ENCODE measurements around the gene SYTL3.

The SYTL3 gene

GRCh38 chr6:158639056-158639455 is 10.8 kb upstream of the SYTL3 start:
- POLR2A ChIA-PET: no interaction called here
- DNase-seq (ENCODE audit: extremely low spot score): no peak
- TF ChIP-seq ELF4 (IDR thresholded peaks at IDR 0.05) (no peak), ZNF384 (IDR thresholded peaks at IDR 0.05) (no peak), FOXA1 (IDR thresholded peaks at IDR 0.05) (no peak), FOXM1 (IDR thresholded peaks at IDR 0.05; ENCODE audit: borderline replicate concordance) (no peak), ARNT (IDR thresholded peaks at IDR 0.05) (no peak), SUZ12 (IDR thresholded peaks at IDR 0.05) (no peak), SP1 (IDR thresholded peaks at IDR 0.05) (no peak), LEF1 (IDR thresholded peaks at IDR 0.05; ENCODE audit: borderline replicate concordance) (no peak), L3MBTL2 (conservative IDR thresholded peaks at IDR 0.05) (no peak), CTBP1 (IDR thresholded peaks at IDR 0.05; ENCODE audit: borderline replicate concordance) (no peak), TARDBP (IDR thresholded peaks at IDR 0.05) (no peak), BHLHE40 (IDR thresholded peaks at IDR 0.05; ENCODE audit: borderline replicate concordance) (no peak), FOXK2 (IDR thresholded peaks at IDR 0.05) (no peak), NFRKB (IDR thresholded peaks at IDR 0.05) (no peak), HDGF (IDR thresholded peaks at IDR 0.05; ENCODE audit: borderline replicate concordance) (no peak)
- TF ChIP-seq, protein P1, sequence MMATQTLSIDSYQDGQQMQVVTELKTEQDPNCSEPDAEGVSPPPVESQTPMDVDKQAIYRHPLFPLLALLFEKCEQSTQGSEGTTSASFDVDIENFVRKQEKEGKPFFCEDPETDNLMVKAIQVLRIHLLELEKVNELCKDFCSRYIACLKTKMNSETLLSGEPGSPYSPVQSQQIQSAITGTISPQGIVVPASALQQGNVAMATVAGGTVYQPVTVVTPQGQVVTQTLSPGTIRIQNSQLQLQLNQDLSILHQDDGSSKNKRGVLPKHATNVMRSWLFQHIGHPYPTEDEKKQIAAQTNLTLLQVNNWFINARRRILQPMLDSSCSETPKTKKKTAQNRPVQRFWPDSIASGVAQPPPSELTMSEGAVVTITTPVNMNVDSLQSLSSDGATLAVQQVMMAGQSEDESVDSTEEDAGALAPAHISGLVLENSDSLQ (IDR thresholded peaks at IDR 0.05): no peak
- CTCF ChIA-PET: no interaction called here

DNA sequence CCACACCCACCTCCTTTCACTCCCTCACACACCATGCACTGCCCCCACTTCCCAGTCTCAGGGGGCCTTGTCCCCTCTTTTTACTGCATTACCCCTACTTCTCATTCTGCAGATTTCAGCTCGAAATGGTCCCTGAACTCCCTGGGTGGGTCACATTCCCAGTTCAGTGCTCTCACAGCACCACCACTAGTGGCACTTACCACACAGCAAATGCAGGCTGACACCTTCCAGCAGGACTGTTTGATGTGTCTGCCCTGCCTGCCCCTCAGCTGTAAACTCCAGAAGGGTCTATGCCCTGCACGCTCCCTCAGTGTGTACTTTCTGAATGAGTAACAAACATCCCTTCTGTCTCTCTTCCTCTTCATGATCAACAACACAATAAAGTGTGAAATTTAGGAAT is 9.3 kb upstream of the SYTL3 start:
- POLR2A ChIA-PET: no interaction called here
- TF ChIP-seq ZNF384 (IDR thresholded peaks at IDR 0.05) (no peak), L3MBTL2 (conservative IDR thresholded peaks at IDR 0.05) (no peak), ELF4 (IDR thresholded peaks at IDR 0.05) (no peak), FOXA1 (IDR thresholded peaks at IDR 0.05) (no peak), HDGF (IDR thresholded peaks at IDR 0.05; ENCODE audit: borderline replicate concordance) (no peak), TARDBP (IDR thresholded peaks at IDR 0.05) (no peak), FOXM1 (IDR thresholded peaks at IDR 0.05; ENCODE audit: borderline replicate concordance) (no peak), SUZ12 (IDR thresholded peaks at IDR 0.05) (no peak), ARNT (IDR thresholded peaks at IDR 0.05) (no peak), CTBP1 (IDR thresholded peaks at IDR 0.05; ENCODE audit: borderline replicate concordance) (no peak), NFRKB (IDR thresholded peaks at IDR 0.05) (no peak), FOXK2 (IDR thresholded peaks at IDR 0.05) (no peak)
- TF ChIP-seq, protein P1 (IDR thresholded peaks at IDR 0.05): no peak
- CTCF ChIA-PET: interaction anchor here (1.1 to 1.2 kb wide), 2 partner anchors 103 to 426 kb away, joined by 3 read pairs; no protein-coding TSS in a partner anchor
- no peak for DNase-seq (ENCODE audit: extremely low spot score)

DNA sequence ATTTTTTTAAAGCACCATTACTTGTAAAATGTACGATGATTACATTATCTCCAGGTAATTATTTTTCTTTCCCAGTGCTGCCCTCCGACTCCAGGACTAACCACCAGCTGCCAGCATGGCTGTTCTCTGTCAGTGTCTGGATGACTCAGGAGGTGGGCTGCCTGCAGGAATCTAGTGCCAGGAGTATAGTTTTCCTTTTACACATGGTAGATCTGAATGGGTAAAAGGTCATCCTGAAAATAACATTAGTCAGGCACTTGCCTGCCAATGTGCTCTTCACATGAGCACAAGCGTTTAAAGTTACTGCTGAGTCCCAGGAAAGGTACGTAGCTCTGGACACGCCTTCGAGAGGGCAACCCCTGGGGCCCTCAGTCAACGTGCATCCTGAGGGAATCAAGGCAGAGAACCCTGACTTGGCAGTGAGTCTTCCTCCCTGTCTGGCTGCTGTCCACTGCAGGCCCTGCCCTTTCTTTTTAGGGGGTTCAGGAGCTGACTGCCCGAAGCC is 7.7 kb upstream of the SYTL3 start:
- TF ChIP-seq FOXM1 (IDR thresholded peaks at IDR 0.05; ENCODE audit: borderline replicate concordance): no peak
- TF ChIP-seq L3MBTL2 (conservative IDR thresholded peaks at IDR 0.05): no peak
- TF ChIP-seq SP1 (IDR thresholded peaks at IDR 0.05): no peak
- TF ChIP-seq NFRKB (IDR thresholded peaks at IDR 0.05): no peak
- no peak for TF ChIP-seq TARDBP (IDR thresholded peaks at IDR 0.05)
- TF ChIP-seq BHLHE40 (IDR thresholded peaks at IDR 0.05; ENCODE audit: borderline replicate concordance): no peak
- no peak for TF ChIP-seq LEF1 (IDR thresholded peaks at IDR 0.05; ENCODE audit: borderline replicate concordance)
- TF ChIP-seq SUZ12 (IDR thresholded peaks at IDR 0.05): no peak
- TF ChIP-seq ZNF384 (IDR thresholded peaks at IDR 0.05): no peak
- TF ChIP-seq CTBP1 (IDR thresholded peaks at IDR 0.05; ENCODE audit: borderline replicate concordance): no peak
- no peak for TF ChIP-seq HDGF (IDR thresholded peaks at IDR 0.05; ENCODE audit: borderline replicate concordance)
- TF ChIP-seq FOXA1 (IDR thresholded peaks at IDR 0.05): no peak
- DNase-seq (ENCODE audit: extremely low spot score): no peak
- ChIA-PET POLR2A (no interaction called here), CTCF (interaction anchor here (0.7 kb wide), 1 partner anchor 506 kb away, joined by 3 read pairs; no protein-coding TSS in a partner anchor)

- ChIA-PET POLR2A (interaction anchor here (1.0 to 2.3 kb wide), 6 partner anchors 11 to 48 kb away, joined by 3 to 11 read pairs (median 6); no protein-coding TSS in a partner anchor), CTCF (interaction anchor here (0.7 to 1.9 kb wide), 3 partner anchors 16 to 75 kb away, joined by 3 to 8 read pairs (median 3); no protein-coding TSS in a partner anchor)
Observed at GRCh38 chr6:158643836-158644230, 6.0 kb upstream of the SYTL3 start.

GRCh38 chr6:158644231-158645063 is 5.4 kb upstream of the SYTL3 start, which contains the start of gene DYNLT1:
Gene DYNLT1 (minus strand): TSS chr6:158644743. CDS start chr6:158644708, 35 bp downstream.
- ChIA-PET CTCF (interaction anchor here (0.5 to 1.9 kb wide), 7 partner anchors 10 to 125 kb away, joined by 3 to 8 read pairs (median 3); no protein-coding TSS in a partner anchor), POLR2A (interaction anchor here (0.6 to 2.3 kb wide), 10 partner anchors 11 to 419 kb away, joined by 3 to 11 read pairs (median 5); partner anchors contain the start of gene RSPH3)
- TF ChIP-seq ELF4 (IDR thresholded peaks at IDR 0.05) (peak; percentile 33; the same call in 1 of the 2 replicates), FOXK2 (IDR thresholded peaks at IDR 0.05) (no peak), L3MBTL2 (conservative IDR thresholded peaks at IDR 0.05) (peak; percentile 54), ZNF384 (IDR thresholded peaks at IDR 0.05) (no peak), FOXA1 (IDR thresholded peaks at IDR 0.05) (no peak), FOXM1 (IDR thresholded peaks at IDR 0.05; ENCODE audit: borderline replicate concordance) (no peak), BHLHE40 (IDR thresholded peaks at IDR 0.05; ENCODE audit: borderline replicate concordance) (no peak), SUZ12 (IDR thresholded peaks at IDR 0.05) (no peak), TARDBP (IDR thresholded peaks at IDR 0.05) (no peak)
- TF ChIP-seq, protein P1 (IDR thresholded peaks at IDR 0.05): peak; percentile 54
- DNase-seq (ENCODE audit: extremely low spot score): peak; percentile 99

More at GRCh38 chr6:158643836-158644230, 6.0 kb upstream of the SYTL3 start:
- TF ChIP-seq FOXM1 (IDR thresholded peaks at IDR 0.05; ENCODE audit: borderline replicate concordance): no peak
- no peak for TF ChIP-seq SUZ12 (IDR thresholded peaks at IDR 0.05)
- TF ChIP-seq ZNF384 (IDR thresholded peaks at IDR 0.05): no peak
- no peak for TF ChIP-seq NFRKB (IDR thresholded peaks at IDR 0.05)
- TF ChIP-seq, protein P1 (IDR thresholded peaks at IDR 0.05): no peak
- no peak for TF ChIP-seq CTBP1 (IDR thresholded peaks at IDR 0.05; ENCODE audit: borderline replicate concordance)
- no peak for TF ChIP-seq BHLHE40 (IDR thresholded peaks at IDR 0.05; ENCODE audit: borderline replicate concordance)
- TF ChIP-seq TARDBP (IDR thresholded peaks at IDR 0.05): no peak
- TF ChIP-seq ELF4 (IDR thresholded peaks at IDR 0.05): no peak
- TF ChIP-seq HDGF (IDR thresholded peaks at IDR 0.05; ENCODE audit: borderline replicate concordance): no peak
- no peak for DNase-seq (ENCODE audit: extremely low spot score)

Measured in HEK293T (cell line).